Astrocyte (in vitro differentiated cells and primary cell): ENCODE results near the gene TMEM79. TPM values are rescaled to one million over a fixed set of nuclear protein-coding genes. Genes with fewer than 3 reads are reported as not detected.

Experiments
- DNase-seq: peaks from one replicate; pipeline ENCODE4 v3.0.0-alpha.2; 2010; ENCODE audit warnings: low read depth
- FAIRE-seq: peaks from 2 replicates; lab custom pipeline; 2011; peaks lifted over from hg19 to GRCh38; lab: Jason Lieb, UNC
- H2AFZ ChIP-seq: 2 replicates; pipeline ENCODE4 v1.6.0; 2012; ENCODE audit warnings: low read depth, low read length, inconsistent platforms
- H3K27ac ChIP-seq: 2 replicates; pipeline ENCODE4 v1.5.1; 2011; ENCODE audit warnings: low read depth, low read length, inconsistent platforms
- H3K27me3 ChIP-seq: 2 replicates; pipeline ENCODE4 v1.6.0; 2011; ENCODE audit warnings: low read length, inconsistent platforms; ENCODE audit not compliant: insufficient read depth
- H3K36me3 ChIP-seq: 2 replicates; pipeline ENCODE4 v1.5.1; 2011; ENCODE audit warnings: low read length, inconsistent platforms; ENCODE audit not compliant: insufficient read depth
- H3K4me1 ChIP-seq: 2 replicates; pipeline ENCODE4 v1.5.1; 2011; ENCODE audit warnings: low read length, inconsistent platforms; ENCODE audit not compliant: insufficient read depth
- H3K4me2 ChIP-seq: 2 replicates; pipeline ENCODE4 v1.6.0; 2012; ENCODE audit warnings: low read length, inconsistent platforms
- H3K4me3 ChIP-seq: 2 replicates; pipeline ENCODE4 v1.5.1; 2011; ENCODE audit warnings: low read depth, mild to moderate bottlenecking, low read length, inconsistent platforms; ENCODE audit not compliant: insufficient read depth
- H3K79me2 ChIP-seq: 2 replicates; pipeline ENCODE4 v1.6.0; 2012; ENCODE audit warnings: mild to moderate bottlenecking, low read length, inconsistent platforms; ENCODE audit not compliant: insufficient read depth
- H3K9ac ChIP-seq: 2 replicates; pipeline ENCODE4 v1.6.0; 2012; ENCODE audit warnings: mild to moderate bottlenecking, low read length, inconsistent platforms
- H3K9me3 ChIP-seq: 2 replicates; pipeline ENCODE4 v1.5.1; 2012; ENCODE audit warnings: low read depth, mild to moderate bottlenecking, low read length, inconsistent platforms; ENCODE audit not compliant: insufficient read depth
- H4K20me1 ChIP-seq: 2 replicates; pipeline ENCODE4 v1.6.0; 2012; ENCODE audit warnings: low read length, inconsistent platforms; ENCODE audit not compliant: insufficient read depth
- H3K27ac Mint-ChIP-seq: one replicate; pipeline ENCODE4 v1.8.0; 2021; ENCODE audit warnings: mild to moderate bottlenecking, mixed read lengths; ENCODE audit not compliant: unreplicated experiment
- H3K27me3 Mint-ChIP-seq: one replicate; pipeline ENCODE4 v1.8.0; 2021; ENCODE audit warnings: low read depth, mixed read lengths; ENCODE audit not compliant: unreplicated experiment
- H3K36me3 Mint-ChIP-seq: one replicate; pipeline ENCODE4 v1.8.0; 2021; ENCODE audit warnings: low read depth, mixed read lengths; ENCODE audit not compliant: unreplicated experiment
- H3K4me1 Mint-ChIP-seq: one replicate; pipeline ENCODE4 v1.8.0; 2021; ENCODE audit warnings: low read depth, mixed read lengths; ENCODE audit not compliant: unreplicated experiment
- H3K4me3 Mint-ChIP-seq: one replicate; pipeline ENCODE4 v1.8.0; 2021; ENCODE audit warnings: mild to moderate bottlenecking, moderate library complexity, mixed read lengths; ENCODE audit not compliant: unreplicated experiment
- H3K9me3 Mint-ChIP-seq: one replicate; pipeline ENCODE4 v1.8.0; 2021; ENCODE audit warnings: mild to moderate bottlenecking, mixed read lengths; ENCODE audit not compliant: unreplicated experiment
- EZH2 ChIP-seq: IDR thresholded peaks from 2 replicates; pipeline ENCODE4 v1.6.1; 2012; ENCODE audit warnings: mild to moderate bottlenecking, low read length, inconsistent platforms; ENCODE audit not compliant: insufficient read depth
- total RNA-seq: library from RNA; stranded (reverse); gene quantifications from 2 replicates; pipeline ENCODE4 v1.2.1, GENCODE V29; 2021
- TF ChIP-seq, protein P1 (sequence below): IDR thresholded peaks from 2 replicates; pipeline ENCODE4 v1.5.1; 2011; ENCODE audit warnings: low read depth, mild to moderate bottlenecking, inconsistent platforms, low read length, moderate library complexity; ENCODE audit not compliant: insufficient read depth

The TMEM79 gene
- total RNA-seq, 1 donor from 2014 or later, result 3.0 TPM

DNA sequence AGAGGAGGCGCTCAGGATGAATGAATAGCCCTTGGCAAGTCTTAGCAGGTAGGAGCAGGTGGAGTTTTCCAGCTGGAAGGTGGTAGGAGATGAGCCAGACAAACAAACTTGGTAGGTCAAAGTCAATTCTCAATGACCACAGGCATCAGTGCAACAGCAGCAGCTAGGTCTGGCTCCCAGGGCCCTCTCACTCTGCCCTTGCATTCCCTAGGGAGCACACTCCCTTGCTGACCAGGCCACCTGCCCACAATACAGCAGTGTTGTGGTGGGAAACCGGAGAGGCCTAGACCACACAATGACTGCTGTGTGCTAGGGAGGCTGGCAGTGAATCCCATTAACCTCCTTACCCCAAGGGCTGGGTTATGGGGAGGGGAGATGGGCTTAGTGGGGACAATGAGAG is 23.2 kb upstream of the TMEM79 start:
- no peak overlapping the region for H3K4me3 ChIP-seq
- no peak overlapping the region for H2AFZ ChIP-seq
- H3K9me3 ChIP-seq, result no peaks in the 10 kb centered on the region
- H3K79me2 ChIP-seq, result peaks cover 14% of the 10 kb centered on the region
- H3K27ac ChIP-seq, result no peak overlapping the region
- H3K36me3 ChIP-seq, result peaks cover 59% of the 10 kb centered on the region
- H3K4me2 ChIP-seq, result no peak overlapping the region
- no peak overlapping the region for H3K27ac Mint-ChIP-seq
- H3K4me1 Mint-ChIP-seq, result peaks cover 4% of the 10 kb centered on the region
- H3K9ac ChIP-seq, result no peak overlapping the region
- peaks cover 39% of the 10 kb centered on the region for H3K36me3 Mint-ChIP-seq
- H3K9me3 Mint-ChIP-seq, result no peaks in the 10 kb centered on the region
- H3K27me3 Mint-ChIP-seq, result no peaks in the 10 kb centered on the region
- H3K27me3 ChIP-seq, result no peaks in the 10 kb centered on the region
- DNase-seq (no peak), FAIRE-seq (no peak)
- H4K20me1 ChIP-seq, result peaks cover 82% of the 10 kb centered on the region
- no peak overlapping the region for H3K4me3 Mint-ChIP-seq
- H3K4me1 ChIP-seq, result peaks cover 15% of the 10 kb centered on the region
- no peak for TF ChIP-seq EZH2
- TF ChIP-seq, protein P1, sequence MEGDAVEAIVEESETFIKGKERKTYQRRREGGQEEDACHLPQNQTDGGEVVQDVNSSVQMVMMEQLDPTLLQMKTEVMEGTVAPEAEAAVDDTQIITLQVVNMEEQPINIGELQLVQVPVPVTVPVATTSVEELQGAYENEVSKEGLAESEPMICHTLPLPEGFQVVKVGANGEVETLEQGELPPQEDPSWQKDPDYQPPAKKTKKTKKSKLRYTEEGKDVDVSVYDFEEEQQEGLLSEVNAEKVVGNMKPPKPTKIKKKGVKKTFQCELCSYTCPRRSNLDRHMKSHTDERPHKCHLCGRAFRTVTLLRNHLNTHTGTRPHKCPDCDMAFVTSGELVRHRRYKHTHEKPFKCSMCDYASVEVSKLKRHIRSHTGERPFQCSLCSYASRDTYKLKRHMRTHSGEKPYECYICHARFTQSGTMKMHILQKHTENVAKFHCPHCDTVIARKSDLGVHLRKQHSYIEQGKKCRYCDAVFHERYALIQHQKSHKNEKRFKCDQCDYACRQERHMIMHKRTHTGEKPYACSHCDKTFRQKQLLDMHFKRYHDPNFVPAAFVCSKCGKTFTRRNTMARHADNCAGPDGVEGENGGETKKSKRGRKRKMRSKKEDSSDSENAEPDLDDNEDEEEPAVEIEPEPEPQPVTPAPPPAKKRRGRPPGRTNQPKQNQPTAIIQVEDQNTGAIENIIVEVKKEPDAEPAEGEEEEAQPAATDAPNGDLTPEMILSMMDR, result no peak

DNA sequence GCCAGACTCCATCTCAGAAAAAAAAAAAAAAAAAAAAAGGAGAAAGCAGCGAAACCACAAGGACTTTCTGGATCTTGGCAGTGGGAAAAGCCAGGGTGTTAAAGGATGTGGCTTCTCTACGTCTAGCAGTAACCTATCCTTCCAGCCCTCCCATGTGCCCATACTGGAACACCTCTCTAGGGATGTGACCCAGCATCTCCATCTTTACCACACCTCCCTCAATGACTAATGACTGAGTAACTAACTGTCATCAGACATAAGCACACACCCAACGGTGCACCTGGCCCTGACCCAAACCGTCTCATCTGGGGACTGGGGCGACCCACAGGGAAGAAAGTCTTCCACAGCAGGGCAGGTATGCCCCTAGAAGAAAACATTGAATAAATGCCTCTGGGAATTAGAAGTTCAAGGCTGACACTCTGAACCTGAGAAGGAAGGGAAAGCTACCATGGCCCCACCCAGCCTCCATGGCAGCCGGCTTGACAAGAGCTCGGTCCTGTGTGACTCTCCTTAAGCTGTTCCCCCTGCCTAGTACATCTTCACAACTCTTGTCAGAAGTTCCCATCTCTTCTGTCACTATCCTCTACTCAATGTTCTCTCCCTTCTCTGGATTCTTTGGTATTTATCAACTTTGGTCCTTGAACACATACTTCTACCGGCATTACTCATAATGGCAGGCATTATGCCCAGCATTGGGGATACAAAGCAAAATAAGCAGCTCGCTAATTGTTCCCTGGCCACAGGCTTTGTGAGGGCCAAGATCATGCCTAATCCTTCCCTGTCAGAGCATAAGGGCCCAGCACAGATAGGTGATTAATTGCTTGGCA is 21.5 kb upstream of the TMEM79 start:
- H3K4me1 ChIP-seq, result peaks cover 15% of the 10 kb centered on the region
- peaks cover 42% of the 10 kb centered on the region for H3K36me3 Mint-ChIP-seq
- H3K36me3 ChIP-seq, result peaks cover 61% of the 10 kb centered on the region
- peak overlapping the region; percentile 42 for H3K9ac ChIP-seq
- no peak overlapping the region for H3K4me3 ChIP-seq
- peak overlapping the region; percentile 61 for H3K4me2 ChIP-seq
- H2AFZ ChIP-seq, result no peak overlapping the region
- no peaks in the 10 kb centered on the region for H3K9me3 Mint-ChIP-seq
- H3K27ac ChIP-seq, result peak overlapping the region; percentile 61
- peaks cover 18% of the 10 kb centered on the region for H3K79me2 ChIP-seq
- TF ChIP-seq, protein P1, result no peak
- no peak for TF ChIP-seq EZH2
- no peaks in the 10 kb centered on the region for H3K27me3 Mint-ChIP-seq
- DNase-seq (peak; percentile 90), FAIRE-seq (peak; percentile 83)
- peaks cover 4% of the 10 kb centered on the region for H3K4me1 Mint-ChIP-seq
- no peak overlapping the region for H3K27ac Mint-ChIP-seq
- peaks cover 85% of the 10 kb centered on the region for H4K20me1 ChIP-seq
- H3K27me3 ChIP-seq, result no peaks in the 10 kb centered on the region
- no peak overlapping the region for H3K4me3 Mint-ChIP-seq
- no peaks in the 10 kb centered on the region for H3K9me3 ChIP-seq

DNA sequence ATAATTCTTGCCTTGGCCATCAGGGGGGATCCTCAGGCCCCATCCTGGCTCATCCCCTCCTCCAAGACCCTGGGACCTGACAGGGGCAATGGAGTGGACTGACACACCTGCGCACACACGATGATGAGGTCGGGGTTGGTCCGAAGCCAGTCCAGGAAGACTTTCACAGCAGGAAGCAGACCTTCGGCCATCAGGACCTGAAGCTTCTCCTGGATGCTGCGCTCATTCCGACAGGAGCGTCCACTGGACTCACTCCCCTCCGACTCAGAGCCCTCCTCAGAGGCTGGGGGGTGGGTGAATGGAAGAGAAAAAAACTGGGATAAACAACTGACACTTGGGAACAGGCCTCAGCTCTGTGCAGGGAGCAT is 20.9 kb upstream of the TMEM79 start:
- Histone ChIP-seq H3K4me3 (no peak overlapping the region), H2AFZ (no peak overlapping the region), H3K4me1 (peaks cover 15% of the 10 kb centered on the region), H3K9me3 (no peaks in the 10 kb centered on the region), H3K27me3 (no peaks in the 10 kb centered on the region), H3K4me2 (peak overlapping the region; percentile 61), H3K9ac (peak overlapping the region; percentile 28), H3K36me3 (peaks cover 61% of the 10 kb centered on the region), H4K20me1 (peaks cover 86% of the 10 kb centered on the region), H3K27ac (peak overlapping the region; percentile 61), H3K79me2 (peaks cover 18% of the 10 kb centered on the region)
- Mint-ChIP-seq H3K4me3 (no peak overlapping the region), H3K36me3 (peaks cover 48% of the 10 kb centered on the region), H3K27me3 (no peaks in the 10 kb centered on the region), H3K4me1 (peaks cover 5% of the 10 kb centered on the region), H3K9me3 (no peaks in the 10 kb centered on the region), H3K27ac (no peak overlapping the region)
- no peak for DNase-seq
- TF ChIP-seq, protein P1, result no peak
- no peak for TF ChIP-seq EZH2
- no peak for FAIRE-seq
